Measurements from ENCODE around the gene HAL.
"Not testable (repeated sequence)": the region's sequence is repeated elsewhere in the genome, so short reads cannot be mapped to it uniquely, and the experiment has no call there.

Gene HAL

GRCh38 chr12:95976416-95976832 lies 19.7 kb downstream of the HAL start:
- no peak for DNase-seq

DNA sequence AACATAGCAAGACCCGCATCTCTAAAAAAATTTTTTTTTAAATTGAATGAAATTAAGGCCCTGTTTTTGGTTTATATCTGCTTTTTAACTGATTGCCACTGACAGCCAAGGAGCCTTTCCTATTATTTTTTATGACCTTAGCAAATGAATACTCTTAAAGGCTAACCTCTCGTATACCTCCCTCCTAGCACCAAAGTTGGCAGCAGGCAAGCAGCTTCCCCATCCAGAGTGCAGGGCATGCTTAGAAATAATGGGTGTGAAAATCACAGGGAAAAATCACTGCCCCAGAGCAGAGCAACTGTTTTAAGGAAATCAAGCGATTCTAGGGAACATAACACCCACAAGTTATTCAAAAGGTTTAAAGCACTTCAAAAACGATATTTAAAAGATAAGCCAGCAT lies 20.7 kb downstream of the HAL start:
- DNase-seq, result no peak

- no peak for DNase-seq
Measured at GRCh38 chr12:95974358-95974757, 21.8 kb downstream of the HAL start.

GRCh38 chr12:95972832-95973456 lies 23.2 kb downstream of the HAL start:
- no peak for DNase-seq

DNA sequence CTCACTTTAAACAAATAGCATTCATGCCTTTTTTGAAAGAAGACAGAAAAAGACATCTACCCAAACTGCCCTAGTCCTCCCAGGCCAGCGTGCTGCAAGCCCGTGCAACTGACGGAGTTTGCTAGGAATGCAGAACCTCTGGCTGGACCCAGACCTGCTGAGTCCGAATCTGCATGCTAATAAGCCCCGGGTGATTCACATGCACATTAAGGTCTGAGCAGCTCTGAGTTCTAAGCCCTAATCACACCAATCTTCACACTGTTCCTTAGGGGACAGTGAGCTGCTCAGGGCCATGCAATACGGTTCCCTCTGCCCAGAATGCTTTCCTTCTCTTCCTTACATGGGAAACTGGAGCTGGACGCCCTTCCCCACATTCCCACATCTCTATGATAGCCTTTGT lies 25.2 kb downstream of the HAL start:
- no peak for DNase-seq

- DNase-seq, result not testable (repeated sequence)
Measured at GRCh38 chr12:95969116-95969515, 27.0 kb downstream of the HAL start.

DNA sequence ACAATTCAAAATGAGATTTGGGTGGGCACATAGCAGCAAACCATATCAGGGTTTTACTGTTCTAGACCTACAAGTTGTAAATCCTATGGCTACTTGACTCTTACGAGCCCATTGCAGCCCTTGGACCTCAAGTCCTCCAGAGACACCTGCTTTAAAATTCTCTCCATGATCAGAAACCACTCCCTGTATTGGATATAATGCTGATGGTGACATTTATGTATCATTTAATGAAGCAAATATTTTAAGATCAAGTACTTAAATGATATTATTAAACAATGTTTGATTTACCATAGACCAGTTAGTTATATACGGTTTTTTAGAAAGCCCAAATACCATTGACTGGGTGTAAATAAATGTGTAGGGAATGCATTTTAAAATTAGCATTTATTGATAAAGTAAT lies 28.8 kb downstream of the HAL start:
- DNase-seq, result no peak

DNA sequence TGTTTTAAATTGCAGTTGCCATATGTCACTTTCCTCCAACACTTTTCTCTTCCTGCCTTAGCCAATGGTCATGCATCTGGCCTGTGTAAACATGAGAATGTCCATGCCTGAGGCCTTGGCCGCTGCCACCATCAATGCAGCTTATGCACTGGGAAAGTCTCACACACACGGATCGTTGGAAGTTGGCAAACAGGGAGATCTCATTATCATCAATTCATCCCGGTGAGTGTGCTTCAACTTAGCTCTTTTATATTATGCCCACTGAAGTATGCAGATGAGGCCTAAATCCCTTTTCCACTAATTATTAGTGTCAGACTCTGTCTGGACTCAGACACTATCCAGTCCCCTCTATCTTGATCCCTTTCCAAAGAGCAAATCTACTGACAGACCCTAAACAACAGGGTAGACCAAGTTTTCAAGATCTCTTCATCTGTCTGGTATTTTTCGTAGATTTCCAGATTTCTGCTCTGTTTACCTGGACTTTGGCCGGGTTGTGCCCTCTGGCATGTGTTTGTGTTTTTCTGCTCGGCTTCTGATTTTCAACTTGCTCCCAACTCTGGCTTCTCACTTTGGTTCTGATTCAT lies 29.8 kb downstream of the HAL start:
- no peak for DNase-seq

- no peak for DNase-seq
Measured at GRCh38 chr12:95963096-95963495, 33.0 kb downstream of the HAL start.

- no peak for DNase-seq
Measured at GRCh38 chr12:95962222-95962621, 33.9 kb downstream of the HAL start.

DNA sequence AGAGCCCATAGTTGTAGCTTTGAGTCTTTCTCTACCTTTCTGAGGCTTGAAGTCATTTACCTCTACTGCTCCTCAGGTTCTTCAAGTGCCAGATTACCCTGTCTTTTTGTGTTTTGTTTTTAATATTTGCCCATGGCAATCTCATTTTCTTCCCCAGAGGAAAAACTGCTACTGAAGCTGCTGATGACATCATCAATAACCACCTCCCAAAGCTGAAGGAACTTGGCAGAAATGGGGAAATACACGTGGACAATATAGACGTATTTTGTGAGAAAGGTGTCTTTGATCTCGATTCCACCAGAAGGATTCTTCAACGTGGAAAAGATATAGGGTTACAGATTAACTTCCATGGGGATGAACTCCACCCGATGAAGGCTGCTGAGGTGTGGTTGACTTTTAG lies 35.9 kb downstream of the HAL start:
- no peak for DNase-seq

DNA sequence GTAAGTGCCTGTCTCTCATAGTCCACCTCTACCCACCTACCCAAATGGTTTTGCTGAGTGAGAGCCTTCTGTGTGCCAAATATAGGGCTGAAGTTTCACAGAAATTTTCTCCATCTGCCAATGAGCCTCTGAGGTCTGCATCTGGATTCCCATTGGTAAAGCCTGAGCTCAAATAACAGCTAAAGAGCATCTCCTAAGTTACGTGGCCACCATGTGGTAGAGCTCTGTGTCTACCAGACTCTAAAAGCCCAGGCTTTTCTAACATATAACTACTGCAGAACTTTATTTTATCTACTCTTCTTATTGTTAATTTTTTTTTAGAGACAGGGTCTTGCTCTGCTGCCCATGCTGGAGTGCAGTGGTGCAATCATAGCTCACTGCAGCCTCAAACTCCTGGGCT lies 37.0 kb downstream of the HAL start:
- no peak for DNase-seq

GRCh38 chr12:95956557-95957145 lies 39.5 kb downstream of the HAL start:
- DNase-seq, result no peak

DNA sequence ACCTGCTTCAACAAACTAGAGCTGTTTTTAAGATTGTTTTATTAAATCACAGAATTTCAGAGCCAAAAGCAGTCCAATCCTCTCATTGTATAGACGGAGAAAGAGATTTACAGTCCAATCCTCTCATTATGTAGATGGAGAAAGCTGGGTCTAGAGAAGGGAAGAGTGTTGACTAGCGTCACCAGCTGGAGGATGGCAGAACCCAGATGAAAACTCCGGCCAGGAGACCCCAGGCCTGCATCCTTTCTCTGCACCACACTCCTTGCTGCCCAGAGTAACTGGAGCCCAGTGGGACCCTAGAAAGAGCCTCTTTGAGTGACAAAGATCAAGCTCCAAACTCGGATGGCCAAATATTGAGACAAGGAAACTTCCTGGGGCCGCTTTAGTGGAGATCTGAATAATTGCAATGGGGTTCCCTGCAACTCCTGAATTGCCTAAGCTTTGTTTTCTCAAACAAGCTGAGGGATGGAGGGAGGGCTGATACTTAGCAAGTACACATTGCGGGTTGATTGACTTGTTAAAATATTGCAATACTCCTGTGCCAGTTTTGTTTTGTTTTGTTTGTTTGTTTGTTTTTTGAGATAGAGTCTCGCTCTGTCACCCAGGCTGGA lies 40.5 kb downstream of the HAL start:
- DNase-seq, result no peak

DNA sequence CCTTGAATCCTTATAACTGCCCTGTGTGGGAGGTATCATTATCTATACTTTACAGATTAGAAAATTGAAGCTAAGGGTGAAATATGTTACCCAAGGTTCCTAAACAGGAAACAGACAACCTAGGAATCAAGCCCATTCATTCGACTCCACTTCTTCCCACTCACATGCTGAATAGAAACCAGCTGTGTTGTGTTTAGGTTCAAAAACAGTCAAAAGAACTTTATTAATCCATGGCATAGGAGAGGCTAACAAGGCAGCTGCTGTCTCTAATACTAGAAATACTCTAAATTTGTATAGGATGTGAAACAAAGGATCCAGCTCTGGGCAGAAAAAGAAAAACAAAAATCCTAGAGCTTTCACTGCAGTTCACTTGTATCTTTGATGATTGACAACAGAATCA lies 43.1 kb downstream of the HAL start:
- DNase-seq, result no peak

GRCh38 chr12:95951515-95951914 lies 44.6 kb downstream of the HAL start:
- no peak for DNase-seq

- no peak for DNase-seq
Measured at GRCh38 chr12:95949477-95950206, 46.5 kb downstream of the HAL start.

- no peak for DNase-seq
Measured at GRCh38 chr12:95944108-95944704, 51.9 kb downstream of the HAL start.

DNA sequence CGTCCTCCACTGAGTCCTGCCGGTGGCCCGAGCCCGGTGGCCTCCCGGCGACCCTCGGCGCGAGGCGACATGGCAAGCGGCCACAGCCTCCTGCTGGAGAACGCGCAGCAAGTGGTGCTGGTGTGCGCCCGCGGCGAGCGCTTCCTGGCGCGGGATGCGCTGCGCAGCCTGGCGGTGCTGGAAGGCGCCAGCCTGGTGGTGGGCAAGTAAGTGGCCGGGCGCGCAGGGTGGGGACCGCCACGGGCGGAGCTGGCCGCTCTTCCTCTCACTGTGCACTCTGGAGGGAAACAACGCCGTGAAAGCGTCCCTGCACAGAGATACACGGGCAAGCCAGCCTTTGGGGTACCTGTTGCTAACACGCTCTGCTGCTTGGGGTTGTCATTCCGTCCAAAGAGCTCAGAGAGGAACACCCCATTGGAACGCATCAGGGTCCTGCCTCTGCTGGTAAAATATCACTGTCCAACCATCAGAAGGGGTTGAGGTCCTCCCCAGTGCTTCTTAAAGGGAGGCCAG lies 52.8 kb downstream of the HAL start, which contains the start of gene AMDHD1:
AMDHD1 (plus strand) TSS at position 2 of the 513 bp plus-strand sequence; CDS start at position 70, 68 bp downstream.
- DNase-seq, result peak; percentile 84

DNA sequence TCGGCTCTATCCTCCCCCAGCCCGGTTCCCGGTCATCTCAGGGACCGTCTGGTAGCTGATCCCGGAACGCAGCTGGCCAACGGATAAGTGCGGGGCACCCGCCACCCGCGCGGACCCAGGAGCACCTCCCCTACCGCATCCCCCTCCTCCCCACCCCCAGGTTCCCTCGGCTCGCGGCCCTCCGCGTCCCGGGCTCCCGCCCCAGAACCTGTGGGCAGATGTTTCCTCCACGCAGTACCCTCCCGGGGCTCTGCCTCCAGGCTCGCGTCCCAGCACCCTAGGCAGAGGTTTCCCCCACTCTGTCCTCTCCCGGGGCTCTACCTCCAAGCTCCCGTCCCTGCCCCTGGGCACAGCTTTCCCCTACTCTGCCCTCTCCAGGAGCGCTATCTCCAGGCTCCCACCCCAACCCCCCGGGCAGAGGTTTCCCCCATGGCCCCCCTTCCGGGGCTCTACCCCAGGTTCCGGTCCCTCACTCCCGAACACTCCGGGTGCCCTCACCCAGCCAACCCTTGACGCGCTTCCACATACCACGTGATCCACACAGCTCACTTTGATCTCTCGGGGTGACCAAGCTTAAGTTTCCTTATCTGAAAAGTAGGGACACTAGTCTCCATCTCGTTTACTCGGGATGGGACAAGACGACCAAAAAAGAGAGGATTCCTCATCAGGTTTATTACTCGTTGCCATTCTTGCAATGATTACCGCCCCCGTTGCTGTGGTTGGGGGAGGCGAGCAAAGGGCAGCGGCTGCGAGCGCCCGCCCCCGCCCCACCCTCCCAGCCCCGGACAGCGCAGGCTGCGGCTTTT lies 53.4 kb downstream of the HAL start, which contains the start of gene CCDC38:
CCDC38 (minus strand) TSS at position 91 of the 806 bp plus-strand sequence. CDS start 6,105 bp downstream, outside the sequence.
- peak; percentile 88 for DNase-seq

DNA sequence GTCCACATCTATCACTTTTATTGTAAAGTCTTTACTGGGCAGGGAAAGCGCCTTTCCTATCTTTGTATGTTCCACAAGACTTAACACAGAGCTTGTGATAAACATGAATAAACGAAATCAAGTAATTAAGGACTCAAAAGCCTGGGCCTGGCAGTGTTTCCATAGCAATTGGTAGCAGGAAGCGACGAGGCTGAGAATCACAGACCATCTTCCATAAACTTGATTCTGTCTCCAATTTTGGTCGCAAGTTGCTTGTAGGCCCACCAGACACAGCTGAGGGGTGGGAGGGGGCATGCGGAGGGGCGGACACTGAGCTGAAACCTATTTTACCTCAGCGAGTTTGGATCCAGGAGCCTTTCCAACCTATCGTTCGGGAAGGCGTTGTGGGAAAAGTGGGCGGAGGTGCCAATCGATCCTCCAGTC lies 54.0 kb downstream of the HAL start:
- DNase-seq, result no peak

- no peak for DNase-seq
Measured at GRCh38 chr12:95940514-95940913, 55.6 kb downstream of the HAL start.

All from activated CD8-positive, alpha-beta memory T cell treated with anti-CD3 and anti-CD28 coated beads, Interleukin-2, amount 50 U/mL, for 48 hours (primary cell).